ENCODE data around the gene ITM2C.

Gene ITM2C

DNA sequence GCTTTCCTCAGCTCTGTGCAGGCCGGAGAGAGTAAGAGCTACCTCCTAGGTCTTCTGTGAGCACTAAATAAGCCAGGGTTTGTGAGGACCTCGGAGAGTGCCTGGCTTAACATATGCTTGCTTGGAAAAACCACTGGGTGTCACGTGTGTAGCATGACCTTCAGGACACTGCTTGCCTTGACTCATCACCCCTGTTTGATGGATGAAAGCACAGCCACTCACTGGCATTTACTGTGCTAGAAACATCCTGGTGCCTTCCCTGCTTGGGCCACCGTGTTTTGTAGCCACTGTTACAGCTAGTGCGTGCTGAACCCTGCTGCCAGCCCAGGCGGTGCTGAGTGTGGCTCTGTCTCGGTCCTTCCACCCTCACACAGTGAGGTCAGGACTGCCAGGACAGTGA is 34.8 kb upstream of the ITM2C start:
- TF ChIP-seq FOXM1 (IDR thresholded peaks at IDR 0.05; ENCODE audit: borderline replicate concordance, low read depth) (no peak), TAF1 (IDR thresholded peaks at IDR 0.05; ENCODE audit: low read depth) (no peak), CEBPB (IDR thresholded peaks at IDR 0.05) (no peak), TEAD4 (IDR thresholded peaks at IDR 0.05) (no peak), YY1 (IDR thresholded peaks at IDR 0.05; ENCODE audit: low read depth) (no peak), CREB1 (IDR thresholded peaks at IDR 0.05; ENCODE audit: low read depth) (no peak), ZBTB7A (IDR thresholded peaks at IDR 0.05; ENCODE audit: low read depth) (no peak), TCF12 (IDR thresholded peaks at IDR 0.05; ENCODE audit: low read depth) (no peak), EP300 (IDR thresholded peaks at IDR 0.05; ENCODE audit: borderline replicate concordance) (no peak), EGR1 (IDR thresholded peaks at IDR 0.05) (no peak), RAD21 (IDR thresholded peaks at IDR 0.05; ENCODE audit: low read depth) (no peak)
- TF ChIP-seq, protein P1, sequence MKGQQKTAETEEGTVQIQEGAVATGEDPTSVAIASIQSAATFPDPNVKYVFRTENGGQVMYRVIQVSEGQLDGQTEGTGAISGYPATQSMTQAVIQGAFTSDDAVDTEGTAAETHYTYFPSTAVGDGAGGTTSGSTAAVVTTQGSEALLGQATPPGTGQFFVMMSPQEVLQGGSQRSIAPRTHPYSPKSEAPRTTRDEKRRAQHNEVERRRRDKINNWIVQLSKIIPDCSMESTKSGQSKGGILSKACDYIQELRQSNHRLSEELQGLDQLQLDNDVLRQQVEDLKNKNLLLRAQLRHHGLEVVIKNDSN (IDR thresholded peaks at IDR 0.05) = no peak
- TF ChIP-seq, protein P2, sequence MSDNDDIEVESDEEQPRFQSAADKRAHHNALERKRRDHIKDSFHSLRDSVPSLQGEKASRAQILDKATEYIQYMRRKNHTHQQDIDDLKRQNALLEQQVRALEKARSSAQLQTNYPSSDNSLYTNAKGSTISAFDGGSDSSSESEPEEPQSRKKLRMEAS (IDR thresholded peaks at IDR 0.05) = no peak

DNA sequence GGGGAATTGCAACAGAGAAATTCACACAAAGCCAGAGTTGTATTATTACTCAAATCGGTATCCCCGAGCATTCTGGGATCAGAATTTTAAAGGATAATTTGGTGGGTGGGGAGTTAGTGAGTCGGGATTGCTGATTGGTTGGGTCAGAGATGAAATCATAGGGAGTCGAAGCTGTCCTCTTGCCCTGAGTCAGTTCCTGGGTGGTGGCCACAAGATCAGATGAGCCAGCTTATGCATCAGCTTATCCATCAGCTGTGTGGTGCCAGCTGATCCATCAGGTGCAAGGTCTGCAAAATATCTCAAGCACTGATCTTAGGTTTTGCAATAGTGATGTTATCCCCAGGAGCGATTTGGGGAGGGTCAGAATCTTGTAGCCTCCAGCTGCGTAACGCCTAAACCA is 34.3 kb upstream of the ITM2C start:
- TF ChIP-seq CREB1 (IDR thresholded peaks at IDR 0.05; ENCODE audit: low read depth) (no peak), EGR1 (IDR thresholded peaks at IDR 0.05) (no peak), ZBTB7A (IDR thresholded peaks at IDR 0.05; ENCODE audit: low read depth) (no peak), TAF1 (IDR thresholded peaks at IDR 0.05; ENCODE audit: low read depth) (no peak), YY1 (IDR thresholded peaks at IDR 0.05; ENCODE audit: low read depth) (no peak), NFIC (IDR thresholded peaks at IDR 0.05) (no peak)
- TF ChIP-seq, protein P3, sequence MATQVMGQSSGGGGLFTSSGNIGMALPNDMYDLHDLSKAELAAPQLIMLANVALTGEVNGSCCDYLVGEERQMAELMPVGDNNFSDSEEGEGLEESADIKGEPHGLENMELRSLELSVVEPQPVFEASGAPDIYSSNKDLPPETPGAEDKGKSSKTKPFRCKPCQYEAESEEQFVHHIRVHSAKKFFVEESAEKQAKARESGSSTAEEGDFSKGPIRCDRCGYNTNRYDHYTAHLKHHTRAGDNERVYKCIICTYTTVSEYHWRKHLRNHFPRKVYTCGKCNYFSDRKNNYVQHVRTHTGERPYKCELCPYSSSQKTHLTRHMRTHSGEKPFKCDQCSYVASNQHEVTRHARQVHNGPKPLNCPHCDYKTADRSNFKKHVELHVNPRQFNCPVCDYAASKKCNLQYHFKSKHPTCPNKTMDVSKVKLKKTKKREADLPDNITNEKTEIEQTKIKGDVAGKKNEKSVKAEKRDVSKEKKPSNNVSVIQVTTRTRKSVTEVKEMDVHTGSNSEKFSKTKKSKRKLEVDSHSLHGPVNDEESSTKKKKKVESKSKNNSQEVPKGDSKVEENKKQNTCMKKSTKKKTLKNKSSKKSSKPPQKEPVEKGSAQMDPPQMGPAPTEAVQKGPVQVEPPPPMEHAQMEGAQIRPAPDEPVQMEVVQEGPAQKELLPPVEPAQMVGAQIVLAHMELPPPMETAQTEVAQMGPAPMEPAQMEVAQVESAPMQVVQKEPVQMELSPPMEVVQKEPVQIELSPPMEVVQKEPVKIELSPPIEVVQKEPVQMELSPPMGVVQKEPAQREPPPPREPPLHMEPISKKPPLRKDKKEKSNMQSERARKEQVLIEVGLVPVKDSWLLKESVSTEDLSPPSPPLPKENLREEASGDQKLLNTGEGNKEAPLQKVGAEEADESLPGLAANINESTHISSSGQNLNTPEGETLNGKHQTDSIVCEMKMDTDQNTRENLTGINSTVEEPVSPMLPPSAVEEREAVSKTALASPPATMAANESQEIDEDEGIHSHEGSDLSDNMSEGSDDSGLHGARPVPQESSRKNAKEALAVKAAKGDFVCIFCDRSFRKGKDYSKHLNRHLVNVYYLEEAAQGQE (IDR thresholded peaks at IDR 0.05; ENCODE audit: low read depth) = no peak
- TF ChIP-seq, protein P1 (IDR thresholded peaks at IDR 0.05) = no peak

DNA sequence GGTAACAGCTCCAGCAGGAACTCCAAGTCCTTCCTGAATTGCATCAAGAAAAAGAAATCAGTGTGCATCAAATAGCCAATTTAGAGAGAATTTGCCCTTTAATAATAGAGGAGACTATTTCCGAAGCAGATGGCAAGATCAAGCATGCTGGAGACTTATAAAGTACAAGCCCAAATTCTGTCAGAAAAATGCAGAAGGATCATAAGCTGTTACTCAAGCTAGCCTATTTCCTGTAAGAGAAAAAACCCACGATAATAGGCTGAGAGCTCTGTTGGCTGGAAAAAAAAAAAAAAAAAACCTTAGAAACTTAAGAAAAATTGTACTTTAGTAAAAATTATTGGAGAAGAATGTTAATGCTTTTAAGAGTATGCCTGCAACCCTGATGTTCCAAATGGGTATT is 24.4 kb upstream of the ITM2C start:
- no peak for TF ChIP-seq EGR1 (IDR thresholded peaks at IDR 0.05)
- TF ChIP-seq, protein P1 (IDR thresholded peaks at IDR 0.05) = no peak
- TF ChIP-seq TCF12 (IDR thresholded peaks at IDR 0.05; ENCODE audit: low read depth) = no peak
- TF ChIP-seq CEBPB (IDR thresholded peaks at IDR 0.05) = no peak
- no peak for TF ChIP-seq ZBTB7A (IDR thresholded peaks at IDR 0.05; ENCODE audit: low read depth)
- no peak for TF ChIP-seq NFIC (IDR thresholded peaks at IDR 0.05)
- TF ChIP-seq, protein P2 (IDR thresholded peaks at IDR 0.05) = no peak
- TF ChIP-seq RAD21 (IDR thresholded peaks at IDR 0.05; ENCODE audit: low read depth) = no peak
- no peak for TF ChIP-seq TAF1 (IDR thresholded peaks at IDR 0.05; ENCODE audit: low read depth)
- TF ChIP-seq CREB1 (IDR thresholded peaks at IDR 0.05; ENCODE audit: low read depth) = no peak
- TF ChIP-seq TEAD4 (IDR thresholded peaks at IDR 0.05) = no peak
- TF ChIP-seq, protein P3 (IDR thresholded peaks at IDR 0.05; ENCODE audit: low read depth) = no peak
- no peak for TF ChIP-seq EP300 (IDR thresholded peaks at IDR 0.05; ENCODE audit: borderline replicate concordance)
- TF ChIP-seq YY1 (IDR thresholded peaks at IDR 0.05; ENCODE audit: low read depth) = no peak
- no peak for TF ChIP-seq FOXM1 (IDR thresholded peaks at IDR 0.05; ENCODE audit: borderline replicate concordance, low read depth)

DNA sequence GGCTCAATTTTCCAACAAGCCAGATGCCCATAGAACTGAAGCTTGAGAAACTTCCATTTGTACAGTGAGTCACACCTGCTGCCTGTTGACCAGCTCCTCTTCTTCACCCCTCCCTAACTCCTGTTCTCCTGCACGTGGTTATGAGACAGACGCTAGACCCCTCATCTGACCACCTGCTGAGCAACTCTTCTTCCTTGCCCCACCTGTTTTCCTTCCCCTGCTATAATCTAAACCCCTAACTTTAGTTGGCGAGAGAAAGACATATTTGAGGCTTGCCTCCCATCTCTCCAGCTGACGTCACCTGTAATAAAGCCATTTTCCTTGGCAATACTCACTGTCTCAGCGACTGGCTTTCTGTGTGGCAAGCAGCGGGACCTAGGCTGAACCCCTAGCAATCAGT is 22.3 kb upstream of the ITM2C start:
- TF ChIP-seq, protein P3 (IDR thresholded peaks at IDR 0.05; ENCODE audit: low read depth) = no peak
- TF ChIP-seq CREB1 (IDR thresholded peaks at IDR 0.05; ENCODE audit: low read depth) (no peak), YY1 (IDR thresholded peaks at IDR 0.05; ENCODE audit: low read depth) (no peak), CEBPB (IDR thresholded peaks at IDR 0.05) (no peak)
- TF ChIP-seq, protein P2 (IDR thresholded peaks at IDR 0.05) = no peak

Data from Ishikawa (cell line).